ENCODE measurements around the gene CFAP100.
A peak's percentile ranks its signal among the peaks of the same experiment; 100 is the strongest.

The CFAP100 gene

DNA sequence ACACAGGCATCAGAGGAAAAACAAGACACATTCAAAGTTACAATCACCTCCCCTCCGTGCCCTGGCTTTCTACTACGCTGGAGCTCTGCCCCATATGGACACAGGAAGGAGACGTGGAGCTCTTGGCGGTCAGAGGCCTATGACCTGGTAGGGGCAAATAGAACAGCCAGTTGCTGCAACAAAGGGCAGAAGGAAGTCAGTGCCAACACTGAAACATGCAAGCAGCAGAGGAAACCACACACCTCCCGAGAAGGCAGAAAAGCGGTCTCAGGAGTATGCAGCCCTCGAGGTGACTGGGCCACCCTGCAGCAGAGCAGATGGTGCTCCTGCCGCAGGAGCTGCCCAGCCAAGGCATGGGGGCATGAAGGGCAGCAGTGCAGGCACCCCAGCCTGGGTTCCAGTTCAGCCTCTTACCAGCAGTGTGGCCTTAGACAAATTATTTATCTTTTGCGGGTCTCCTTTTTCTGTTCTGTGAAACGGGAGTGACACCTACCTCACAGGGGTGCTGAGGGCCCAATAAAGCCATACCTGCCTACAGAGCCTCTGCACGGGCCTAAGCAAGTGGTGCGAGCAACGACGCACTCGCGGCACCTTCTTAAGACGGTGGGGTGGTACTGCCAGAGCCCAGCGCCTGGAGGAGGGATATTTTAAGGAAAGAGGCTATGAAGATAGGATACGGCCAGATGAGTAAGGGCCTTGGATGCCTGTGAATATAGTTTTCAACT lies 72.3 kb downstream of the CFAP100 start:
- no peak for DNase-seq

DNA sequence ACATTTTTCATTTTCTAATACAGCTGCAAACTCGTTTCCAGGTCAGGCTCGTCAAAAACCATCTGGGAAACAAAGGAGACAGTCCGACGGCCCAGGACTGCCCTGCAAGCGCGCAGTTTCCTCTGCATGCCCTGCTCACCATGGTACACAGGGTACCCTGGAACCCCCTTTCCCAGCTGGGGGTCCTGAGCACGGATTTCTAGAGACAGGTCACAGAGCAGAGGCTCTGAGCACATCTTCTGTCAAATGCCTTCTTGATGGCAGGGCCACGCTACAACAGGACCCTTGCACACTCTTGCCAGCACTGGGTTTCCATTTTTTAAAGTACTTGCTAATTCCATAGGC lies 72.9 kb downstream of the CFAP100 start:
- DNase-seq: no peak

DNA sequence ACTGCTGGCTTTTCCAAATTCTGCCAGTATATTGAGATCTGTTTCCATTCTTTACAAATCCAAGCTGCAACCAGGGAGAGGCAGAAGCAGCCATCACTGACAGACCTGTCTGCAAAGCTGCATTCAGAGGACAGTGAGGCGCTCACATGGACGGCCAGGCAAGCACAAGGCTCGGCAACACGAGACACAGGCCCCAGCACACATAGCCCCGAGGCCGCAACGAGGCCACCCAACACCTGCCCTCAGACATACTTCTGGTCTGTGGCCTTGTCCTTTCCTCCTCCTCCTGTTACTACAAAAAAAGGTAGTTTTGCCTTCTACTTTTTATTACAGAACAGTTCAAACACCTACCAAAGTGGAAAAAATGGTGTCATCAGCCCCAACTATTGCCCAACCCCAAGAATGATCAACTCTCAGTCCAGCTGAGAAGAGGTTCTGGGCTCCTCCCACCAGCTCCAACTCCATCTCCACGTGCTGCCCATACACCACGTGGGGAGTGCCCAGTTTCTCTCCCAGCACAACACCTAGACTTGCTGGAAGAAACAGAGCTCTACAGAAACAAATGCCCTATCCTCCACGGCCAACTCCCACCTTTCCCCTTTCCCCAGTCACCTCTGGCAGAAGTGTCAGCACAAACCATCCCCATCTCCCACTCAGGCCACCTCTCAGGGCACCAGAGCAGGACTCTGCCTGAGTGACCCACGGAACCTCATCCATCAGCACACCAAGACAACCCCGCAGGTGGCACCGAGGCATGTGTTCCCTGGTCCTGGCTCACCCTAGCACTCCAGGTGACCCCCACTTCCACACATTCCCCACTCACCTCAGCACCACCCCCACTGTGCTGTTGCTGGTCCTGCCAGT lies 73.6 kb downstream of the CFAP100 start:
- DNase-seq: no peak

DNA sequence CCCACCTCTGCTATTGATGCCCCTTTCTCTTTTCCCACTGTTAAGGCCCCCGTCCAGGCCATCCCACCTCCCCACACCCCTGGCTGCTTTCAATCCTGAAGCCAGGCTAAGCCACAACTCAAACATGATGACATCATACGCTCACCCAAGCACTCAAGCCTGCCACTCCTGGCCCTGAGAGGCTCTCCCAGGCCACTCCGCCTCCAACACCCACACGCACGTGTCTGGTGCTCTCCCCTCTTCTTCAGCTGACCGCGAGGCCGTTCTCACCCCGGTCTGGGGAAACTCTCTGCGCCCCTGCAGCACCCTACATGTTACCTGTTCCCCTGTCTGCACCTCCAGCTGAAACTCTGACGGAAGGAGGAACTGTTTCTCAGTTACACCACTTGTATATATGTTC lies 74.8 kb downstream of the CFAP100 start:
- no peak for DNase-seq

DNA sequence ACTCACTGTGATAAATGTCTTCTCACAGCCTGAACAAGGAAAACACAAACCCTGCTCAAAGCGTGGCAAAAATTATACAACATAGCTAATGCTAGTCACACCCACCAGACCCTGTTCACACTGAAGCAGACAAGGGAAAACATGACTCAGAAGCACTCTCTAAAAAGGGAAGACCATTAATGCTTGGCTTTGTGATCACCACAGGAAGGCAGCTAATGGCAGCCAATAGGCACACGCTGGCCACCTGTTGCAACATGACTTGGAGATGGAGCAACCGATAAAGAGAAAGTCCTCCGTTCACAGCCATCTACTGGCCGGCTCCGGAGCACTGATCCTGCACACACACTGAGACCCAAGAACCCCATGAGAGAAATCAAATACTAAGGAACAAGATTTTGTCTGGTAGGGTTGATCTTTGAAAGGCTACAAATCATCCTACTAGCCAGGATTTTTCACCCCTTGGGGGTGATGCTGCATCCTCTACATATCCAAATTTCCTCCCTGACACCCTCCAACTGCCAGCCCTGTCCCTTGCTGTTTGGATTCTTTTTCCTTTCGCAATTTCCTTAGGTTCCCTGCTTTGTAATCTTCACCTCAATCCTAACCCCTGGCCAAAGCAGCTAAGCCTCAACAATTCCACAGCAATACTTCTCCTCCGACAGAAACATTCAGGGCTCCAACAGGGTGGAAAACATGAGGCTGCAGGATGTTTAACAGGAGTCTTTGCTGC lies 77.7 kb downstream of the CFAP100 start:
- DNase-seq: no peak

DNA sequence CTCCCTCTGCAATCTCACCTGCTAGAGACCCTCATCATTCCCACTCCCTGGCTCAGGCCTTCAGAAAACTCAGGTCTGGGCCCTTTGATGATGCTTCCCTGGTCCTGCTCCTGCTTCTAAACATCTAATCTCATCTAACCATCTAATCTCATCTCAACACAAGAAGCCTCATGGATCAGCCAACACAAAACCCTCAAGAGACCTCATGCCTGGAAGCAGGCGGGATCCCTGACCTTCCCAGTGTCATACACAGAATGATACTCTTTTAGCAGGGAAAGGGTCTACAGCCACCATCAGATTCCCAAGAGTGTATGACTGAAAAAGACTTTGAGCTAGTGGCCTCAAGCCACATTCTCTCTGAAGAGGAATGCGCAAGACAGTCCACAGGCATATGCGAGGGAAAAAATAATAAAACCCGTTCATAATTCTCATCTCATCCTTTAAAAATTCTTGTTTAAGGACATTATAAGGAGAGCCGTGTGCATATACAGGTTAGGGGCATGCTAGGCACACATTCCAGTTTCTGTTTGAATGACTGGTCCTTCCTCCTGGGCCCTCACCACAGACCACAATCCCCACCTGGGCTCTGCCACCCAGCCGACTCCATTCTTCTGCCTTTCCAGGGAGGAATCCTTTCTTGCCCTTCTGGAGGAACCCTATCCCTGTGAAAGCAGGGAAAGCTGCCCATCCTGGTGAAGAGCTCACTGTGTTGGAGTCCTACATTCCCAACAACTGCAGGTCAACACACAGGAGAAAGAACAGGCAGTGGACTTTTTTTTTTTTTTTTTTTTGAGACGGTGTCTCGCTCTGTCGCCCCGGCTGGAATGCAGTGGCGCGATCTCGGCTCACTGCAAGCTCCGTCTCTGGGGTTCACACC lies 78.8 kb downstream of the CFAP100 start:
- DNase-seq: no peak

DNA sequence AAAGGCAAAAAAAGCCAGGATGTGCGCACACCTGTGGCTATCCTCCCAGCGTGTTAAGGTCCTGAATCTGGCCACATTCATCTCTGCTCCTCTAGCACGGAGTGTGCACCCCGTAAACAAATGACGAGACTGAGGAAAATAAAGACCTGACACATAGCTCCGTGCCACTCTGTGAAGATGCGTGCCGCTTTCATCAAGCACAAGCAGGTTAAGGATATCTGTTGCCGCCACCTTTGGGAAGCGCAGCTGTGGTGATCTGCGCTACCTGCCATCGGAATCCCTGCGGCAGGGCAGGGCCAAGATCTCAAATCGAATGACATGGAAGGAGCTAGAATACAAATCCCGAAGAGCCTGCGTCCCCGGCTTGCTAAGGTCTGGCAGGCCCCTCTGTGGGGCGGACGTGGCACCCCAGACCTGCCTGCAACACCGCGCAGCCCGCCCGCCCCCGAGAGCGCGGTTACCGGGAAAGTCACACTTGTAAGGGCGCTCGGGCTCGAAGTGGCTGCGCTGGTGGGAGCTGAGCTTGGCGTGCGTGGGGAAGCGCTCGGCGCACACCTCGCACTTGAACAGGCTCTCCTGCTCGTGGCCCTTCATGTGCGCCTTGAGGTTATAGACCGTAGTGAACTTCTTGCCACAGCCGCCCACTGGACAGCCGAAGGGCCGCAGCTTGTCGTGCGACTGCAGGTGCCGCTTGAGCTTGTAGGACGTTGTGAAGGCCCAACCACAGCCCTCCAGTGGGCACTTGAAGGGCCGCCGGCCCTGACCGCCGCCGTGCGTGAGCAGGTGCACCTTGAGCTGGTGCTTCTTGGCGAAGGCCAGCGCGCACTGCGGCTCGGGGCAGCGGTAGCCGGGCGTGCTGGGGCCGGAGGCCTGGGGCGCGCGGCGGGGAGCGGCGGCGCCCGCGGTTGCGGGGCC lies 80.0 kb downstream of the CFAP100 start:
- DNase-seq: peak; percentile 42

DNA sequence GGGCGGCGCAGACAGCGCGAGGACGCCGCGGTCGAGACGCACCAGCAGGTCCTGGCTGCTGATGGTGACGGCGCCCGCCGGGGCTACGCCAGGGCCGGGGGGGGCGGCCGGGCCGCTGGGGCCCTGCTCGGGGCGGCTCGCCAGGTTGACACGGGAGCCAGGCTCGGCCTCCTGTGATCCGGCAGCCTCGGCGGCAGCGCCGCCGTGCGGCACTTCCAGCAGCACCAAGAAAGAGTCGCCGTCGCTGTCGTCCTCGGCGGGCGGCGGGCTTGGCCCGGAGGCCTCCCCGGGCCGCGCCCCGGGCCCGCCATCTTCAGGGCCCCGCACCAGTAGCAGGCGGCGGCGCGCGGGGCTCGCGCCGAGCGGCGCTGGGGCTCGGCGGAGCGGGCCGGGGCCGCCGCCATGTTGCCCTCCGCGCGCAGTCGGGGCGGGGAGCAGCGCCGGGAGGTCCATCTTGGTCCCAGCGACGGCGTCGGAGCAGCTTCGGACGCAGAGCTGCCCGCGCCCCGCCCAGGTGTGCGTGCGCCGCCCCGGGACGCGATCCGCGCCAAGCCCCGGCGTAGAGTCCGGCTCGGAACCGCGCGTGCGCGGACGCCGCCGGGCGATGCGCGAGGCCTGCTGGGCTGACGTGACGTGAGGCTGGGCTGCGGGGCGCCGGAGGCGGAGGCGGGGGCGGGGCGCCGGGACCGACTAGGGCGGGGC lies 80.9 kb downstream of the CFAP100 start, which contains the start of gene ZXDC:
Gene ZXDC, minus strand, starts transcription at position 479 of the 702 bp plus-strand sequence. Its CDS starts 26 bp downstream, at position 453.
- peak; percentile 93 for DNase-seq

DNA sequence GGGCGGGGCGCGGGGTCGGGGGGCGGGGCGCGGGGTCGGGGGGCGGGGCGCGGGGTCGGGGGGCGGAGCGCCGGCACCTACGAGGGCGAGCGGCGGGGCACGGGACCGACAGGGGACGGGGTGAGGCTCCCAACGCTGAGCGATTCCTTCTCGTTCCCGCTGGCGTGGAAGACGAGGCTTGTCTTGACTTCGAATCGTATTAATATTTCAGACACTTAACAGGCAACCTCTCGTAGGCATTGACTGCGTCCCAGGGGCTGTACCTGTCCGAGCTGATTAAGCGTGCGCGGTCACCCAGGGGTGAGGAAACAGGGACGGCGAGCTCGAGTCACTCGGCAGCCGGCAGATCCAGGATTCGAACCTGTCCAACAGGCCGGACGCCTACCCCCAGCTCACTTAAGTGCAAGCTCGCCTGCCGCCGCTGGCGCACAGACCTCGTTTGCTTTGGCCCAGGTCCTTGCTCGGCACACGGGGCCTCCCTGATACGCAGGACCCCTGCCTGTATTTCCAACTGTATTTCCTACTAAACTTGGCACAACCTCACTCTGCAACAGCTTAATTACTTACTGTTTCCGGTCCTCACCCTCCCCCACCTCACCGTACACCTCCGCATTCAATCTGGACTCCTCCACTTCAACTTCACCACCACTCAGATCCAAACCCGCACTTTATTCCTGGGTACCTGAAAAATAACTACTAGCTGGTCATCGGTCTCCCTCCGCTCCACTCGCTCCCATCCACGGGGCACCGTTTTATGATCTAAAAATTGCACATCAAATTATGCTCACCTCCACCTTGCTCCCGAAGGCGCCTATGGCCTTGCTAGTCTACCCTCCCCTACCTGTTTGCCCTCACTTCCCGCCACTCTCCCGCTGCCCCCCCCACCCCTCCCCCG lies 81.7 kb downstream of the CFAP100 start:
- DNase-seq: no peak

DNA sequence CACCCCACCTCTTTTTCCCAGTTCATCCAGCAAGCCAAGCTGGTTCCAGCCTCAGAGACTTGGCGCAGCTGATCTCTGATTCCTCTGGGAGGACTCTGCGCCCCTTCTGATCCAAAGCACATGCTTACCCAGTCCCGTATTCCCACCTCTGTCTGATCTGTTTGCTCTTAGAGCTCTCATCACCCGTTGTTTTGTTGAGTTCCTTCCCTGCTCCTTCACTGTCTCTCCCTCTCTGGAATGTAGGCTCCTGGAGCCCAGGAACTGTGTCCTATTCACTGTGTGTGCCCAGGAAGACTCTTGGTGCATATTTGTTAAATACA lies 82.3 kb downstream of the CFAP100 start:
- no peak for DNase-seq

DNA sequence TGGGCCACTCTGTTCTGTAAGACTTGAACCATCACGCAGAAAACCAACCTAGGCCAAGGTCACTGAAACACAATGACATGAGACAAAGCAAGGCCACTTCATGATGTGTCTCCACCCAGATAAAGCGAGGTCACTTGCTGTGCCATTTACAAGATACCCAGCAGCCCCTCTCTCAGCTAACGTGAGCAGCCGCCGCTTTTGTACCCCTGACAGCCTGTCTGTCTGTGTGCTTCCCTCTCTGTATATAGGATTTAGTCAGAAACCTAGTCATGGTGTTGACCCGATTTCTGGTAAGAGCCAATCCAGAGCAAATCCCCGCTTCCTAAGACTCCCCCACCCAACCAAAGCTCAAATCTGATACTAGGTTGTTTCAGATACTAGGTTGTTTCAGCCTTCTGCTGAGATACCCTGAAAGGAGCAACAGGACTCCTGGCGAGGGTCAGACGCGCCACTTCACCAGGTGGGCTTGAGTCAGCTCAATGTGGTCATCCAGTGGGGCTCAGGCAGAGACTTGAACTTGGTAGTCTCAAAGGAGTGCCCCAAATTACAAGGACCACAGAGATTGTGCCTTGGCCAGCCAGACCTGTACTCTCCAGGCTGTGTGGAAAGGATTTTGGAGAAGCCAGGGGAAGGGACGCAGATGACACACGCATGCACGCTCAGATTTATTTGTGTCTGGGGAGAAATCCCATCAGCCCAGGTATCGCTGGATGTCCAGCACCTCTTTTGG lies 84.0 kb downstream of the CFAP100 start:
- no peak for DNase-seq

DNA sequence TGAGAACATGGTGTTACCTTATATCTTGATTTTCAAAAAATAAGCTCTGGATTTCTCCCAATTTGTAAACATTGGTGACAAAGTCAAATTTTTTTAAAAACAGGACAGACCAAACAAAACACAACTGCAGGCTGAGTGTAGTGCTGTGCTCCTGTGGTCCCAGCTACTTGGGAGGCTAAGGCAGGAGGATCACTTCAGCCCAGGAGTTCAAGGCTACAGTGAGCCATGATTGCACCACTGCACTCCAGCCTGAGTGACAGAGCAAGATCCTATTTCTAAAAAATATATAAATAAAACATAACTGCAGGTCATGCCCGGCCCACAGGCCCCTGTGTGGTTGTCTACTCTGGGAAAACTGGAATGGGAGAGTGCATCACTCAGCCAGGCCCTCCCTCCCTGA lies 84.9 kb downstream of the CFAP100 start:
- no peak for DNase-seq

DNA sequence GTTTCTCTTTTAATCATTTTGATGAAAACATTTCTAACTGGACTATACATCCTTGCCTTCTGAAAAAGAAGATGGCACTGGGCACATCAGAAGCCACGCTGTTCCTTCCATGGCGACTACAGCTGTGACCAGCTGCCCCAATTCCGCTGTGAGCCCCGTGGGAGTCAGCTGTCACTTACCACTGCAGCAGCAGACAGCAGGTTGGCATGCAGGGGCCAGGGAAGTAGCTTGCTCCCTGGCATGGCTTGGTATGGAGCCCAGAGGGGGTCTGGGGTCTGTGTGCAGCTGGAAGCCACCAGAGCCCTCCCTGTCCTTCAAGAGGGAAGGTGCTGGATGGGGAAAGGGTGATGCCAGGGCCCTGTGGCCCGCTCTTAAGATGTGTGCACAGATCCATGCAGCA lies 85.5 kb downstream of the CFAP100 start:
- no peak for DNase-seq

DNA sequence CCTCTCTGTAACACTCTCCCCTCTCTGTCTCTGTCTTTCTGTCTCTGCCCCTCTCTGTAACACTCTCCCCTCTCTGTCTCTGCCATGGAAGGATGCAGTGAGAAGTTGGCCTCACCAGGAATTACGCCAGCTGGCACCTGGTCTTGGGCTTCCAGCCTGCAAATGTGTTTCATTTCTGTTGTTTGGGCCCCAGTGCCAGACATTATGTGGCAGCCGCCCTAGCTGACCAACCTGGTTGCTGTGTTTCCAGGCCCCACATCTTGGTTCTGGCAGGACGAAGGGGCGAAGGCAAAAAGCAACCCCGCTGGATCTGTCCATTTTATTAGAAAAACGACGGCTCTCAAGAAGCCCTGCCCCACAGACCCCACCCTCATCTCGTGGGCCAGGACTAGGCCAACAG lies 86.2 kb downstream of the CFAP100 start:
- DNase-seq: no peak

DNA sequence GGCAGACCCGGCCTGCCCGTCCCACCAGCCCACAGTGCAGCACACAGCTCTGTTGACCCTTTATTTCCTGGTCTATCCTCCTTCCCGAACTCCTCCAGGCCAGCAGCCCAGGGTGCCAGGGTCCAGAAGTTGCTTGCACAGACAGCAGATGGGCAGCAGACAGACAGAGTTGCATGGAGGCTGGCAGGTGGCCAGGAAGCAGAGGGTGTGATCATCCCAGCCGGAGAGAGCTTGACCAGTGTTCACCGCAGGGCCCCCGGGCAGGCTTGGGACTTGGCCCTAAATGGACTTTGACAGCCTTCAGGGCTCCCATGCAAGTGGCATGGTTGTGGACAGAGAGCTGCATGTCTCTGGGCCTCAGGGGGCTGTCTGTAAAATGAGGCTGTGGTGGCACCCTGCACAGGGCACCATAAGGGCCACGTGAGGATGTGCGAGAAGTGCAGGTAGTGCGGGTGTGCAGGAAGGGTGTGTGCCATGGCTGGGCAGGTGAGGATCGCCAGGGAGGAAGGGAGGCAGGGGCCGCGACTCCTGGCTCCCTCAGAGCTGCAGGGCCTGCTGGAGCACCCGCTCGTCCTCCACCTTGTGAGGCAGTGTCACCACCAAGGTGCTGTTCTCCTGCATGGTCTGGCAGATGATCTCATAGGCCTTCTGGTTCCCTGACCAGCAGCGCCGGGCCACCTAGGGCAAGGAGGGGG lies 87.2 kb downstream of the CFAP100 start:
- no peak for DNase-seq

DNA sequence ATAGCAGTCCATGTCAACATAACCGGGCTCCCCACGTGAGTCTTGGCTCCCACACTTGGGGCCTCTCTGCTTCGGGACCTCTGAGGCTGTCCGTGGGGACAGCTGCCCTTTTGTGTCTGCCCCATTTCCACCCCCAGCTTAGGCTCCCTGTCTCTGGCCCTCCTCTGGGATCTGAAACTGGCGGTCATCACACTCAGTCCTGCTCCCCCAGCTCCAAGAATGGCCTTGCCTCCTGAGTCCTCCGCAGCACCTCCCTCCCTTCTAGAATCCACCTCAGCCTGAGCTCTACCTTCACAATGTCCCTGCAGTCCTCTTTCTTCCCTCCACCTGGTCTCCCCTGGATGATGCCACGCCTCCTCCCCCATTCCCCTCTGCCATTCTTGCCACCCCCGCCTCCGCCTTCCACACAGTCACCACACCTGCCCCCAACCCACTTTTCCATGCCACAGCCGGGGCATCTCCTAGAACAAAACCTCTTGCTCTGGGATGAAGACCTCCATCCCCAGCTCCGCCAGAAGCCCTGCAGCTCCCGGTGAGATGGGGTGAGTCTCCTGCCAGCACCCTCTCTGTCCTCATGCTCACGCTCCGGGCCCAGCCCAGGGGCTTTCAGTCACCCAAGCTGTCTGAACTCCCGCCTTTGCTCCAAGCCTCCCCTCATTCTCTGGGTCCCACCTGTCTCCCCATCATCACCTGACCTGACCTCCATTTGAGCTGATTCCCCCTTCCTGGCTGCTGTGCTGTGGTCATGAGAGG lies 88.0 kb downstream of the CFAP100 start:
- no peak for DNase-seq

DNA sequence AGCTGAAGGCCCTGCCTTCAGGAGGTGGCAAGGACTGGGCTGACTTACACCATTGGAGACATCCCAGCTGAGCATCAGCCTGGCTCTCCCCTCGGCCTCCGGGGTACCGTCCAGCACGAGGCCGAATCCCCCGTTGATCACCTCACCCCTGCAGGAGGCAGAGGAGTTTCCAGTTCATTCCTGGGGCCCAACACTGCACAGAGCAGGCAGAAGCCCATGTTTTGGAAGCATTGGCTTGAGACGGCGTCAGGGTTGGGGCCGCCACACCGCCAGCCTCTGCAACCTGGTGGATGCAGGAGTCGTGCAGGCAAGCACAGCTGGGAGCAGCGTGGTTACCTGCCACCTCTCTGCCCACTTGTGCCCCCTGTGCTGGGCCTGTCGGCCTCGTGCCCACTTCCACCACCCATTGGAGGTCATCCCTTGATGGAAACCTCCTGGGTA lies 88.6 kb downstream of the CFAP100 start:
- no peak for DNase-seq

DNA sequence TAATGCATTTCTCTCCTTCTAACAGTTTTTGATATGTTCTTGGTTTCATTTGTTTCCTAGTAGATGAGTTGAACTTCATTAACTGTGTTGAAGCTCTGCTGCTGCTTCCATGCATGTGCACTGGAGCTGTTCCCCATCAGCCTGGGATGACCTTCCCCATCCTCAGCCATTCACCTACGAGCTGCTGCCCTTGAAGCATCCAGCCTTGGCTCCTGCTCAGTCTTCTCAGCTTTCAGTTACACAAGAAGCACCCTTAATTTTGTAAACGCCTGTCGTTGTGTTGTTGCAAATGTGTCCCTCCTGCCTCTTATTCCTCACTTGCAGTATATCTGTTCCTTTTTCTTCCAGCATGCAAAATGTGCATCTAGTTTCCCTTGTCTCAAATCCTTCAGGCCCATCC lies 89.4 kb downstream of the CFAP100 start:
- no peak for DNase-seq
